Measurements from ENCODE around the gene MRGPRG. TPM values are rescaled to one million over a fixed set of nuclear protein-coding genes. Genes with fewer than 3 reads are reported as not detected.

The MRGPRG gene
- total RNA-seq, 1 experiment from 2014 or later: not detected

DNA sequence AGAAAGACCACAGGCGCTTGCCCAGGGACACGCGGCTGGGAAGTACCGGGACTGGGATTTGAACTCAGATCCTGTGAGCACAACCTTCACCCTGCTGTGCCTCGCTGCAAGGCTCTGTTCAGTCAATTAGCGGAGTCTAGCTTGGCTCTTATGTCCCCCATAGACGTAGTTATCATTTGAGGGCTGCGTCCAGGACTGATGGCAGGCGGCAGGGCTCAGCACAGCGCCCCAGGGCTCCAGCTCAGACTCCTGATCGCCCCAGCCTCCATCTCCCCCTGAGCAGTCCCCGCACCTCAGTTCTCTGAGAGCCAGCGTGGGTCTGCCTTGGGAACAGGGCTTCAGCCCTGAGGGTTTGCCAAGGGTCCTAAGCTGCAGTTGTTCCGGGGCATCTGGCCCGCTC, 19.8 kb downstream of the MRGPRG start:
- intact Hi-C loops (cut with micrococcal nuclease; ENCODE audit: unreplicated experiment): no loop called here
- Histone ChIP-seq H3K4me1 (ENCODE audit: control insufficient read depth, insufficient read depth, low read length) (peaks cover 5% of the 10 kb centered on the region; the same call in 1 of the 2 replicates), H3K27ac (ENCODE audit: low read length) (no peak overlapping the region), H3K27me3 (ENCODE audit: control insufficient read depth, insufficient read depth, low read length) (peaks cover 15% of the 10 kb centered on the region), H3K4me3 (ENCODE audit: low read depth in 2 of 2, low read length in 2 of 2) (no peak overlapping the region), H3K9me3 (ENCODE audit: control insufficient read depth, insufficient read depth, low read depth, low read length) (no peaks in the 10 kb centered on the region), H3K36me3 (ENCODE audit: control insufficient read depth, insufficient read depth, low read length) (no peaks in the 10 kb centered on the region)
- ChIA-PET POLR2A (no interaction called here), CTCF (no interaction called here)
- DNase-seq (ENCODE audit: low read depth, low spot score) (no peak), ATAC-seq (no peak)
- TF ChIP-seq TCF7L2 (IDR thresholded peaks at IDR 0.05; ENCODE audit: low read depth, low read length) (no peak), SIN3A (IDR thresholded peaks at IDR 0.05; ENCODE audit: borderline replicate concordance, insufficient read depth, low read depth, low read length) (no peak), POLR2AphosphoS5 (IDR thresholded peaks at IDR 0.05; ENCODE audit: low read depth, low read length) (no peak)
- TF ChIP-seq, protein P1, sequence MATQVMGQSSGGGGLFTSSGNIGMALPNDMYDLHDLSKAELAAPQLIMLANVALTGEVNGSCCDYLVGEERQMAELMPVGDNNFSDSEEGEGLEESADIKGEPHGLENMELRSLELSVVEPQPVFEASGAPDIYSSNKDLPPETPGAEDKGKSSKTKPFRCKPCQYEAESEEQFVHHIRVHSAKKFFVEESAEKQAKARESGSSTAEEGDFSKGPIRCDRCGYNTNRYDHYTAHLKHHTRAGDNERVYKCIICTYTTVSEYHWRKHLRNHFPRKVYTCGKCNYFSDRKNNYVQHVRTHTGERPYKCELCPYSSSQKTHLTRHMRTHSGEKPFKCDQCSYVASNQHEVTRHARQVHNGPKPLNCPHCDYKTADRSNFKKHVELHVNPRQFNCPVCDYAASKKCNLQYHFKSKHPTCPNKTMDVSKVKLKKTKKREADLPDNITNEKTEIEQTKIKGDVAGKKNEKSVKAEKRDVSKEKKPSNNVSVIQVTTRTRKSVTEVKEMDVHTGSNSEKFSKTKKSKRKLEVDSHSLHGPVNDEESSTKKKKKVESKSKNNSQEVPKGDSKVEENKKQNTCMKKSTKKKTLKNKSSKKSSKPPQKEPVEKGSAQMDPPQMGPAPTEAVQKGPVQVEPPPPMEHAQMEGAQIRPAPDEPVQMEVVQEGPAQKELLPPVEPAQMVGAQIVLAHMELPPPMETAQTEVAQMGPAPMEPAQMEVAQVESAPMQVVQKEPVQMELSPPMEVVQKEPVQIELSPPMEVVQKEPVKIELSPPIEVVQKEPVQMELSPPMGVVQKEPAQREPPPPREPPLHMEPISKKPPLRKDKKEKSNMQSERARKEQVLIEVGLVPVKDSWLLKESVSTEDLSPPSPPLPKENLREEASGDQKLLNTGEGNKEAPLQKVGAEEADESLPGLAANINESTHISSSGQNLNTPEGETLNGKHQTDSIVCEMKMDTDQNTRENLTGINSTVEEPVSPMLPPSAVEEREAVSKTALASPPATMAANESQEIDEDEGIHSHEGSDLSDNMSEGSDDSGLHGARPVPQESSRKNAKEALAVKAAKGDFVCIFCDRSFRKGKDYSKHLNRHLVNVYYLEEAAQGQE (IDR thresholded peaks at IDR 0.05; ENCODE audit: insufficient read depth in 1 of 2, low read depth in 2 of 2, low read length in 1 of 2): no peak
- TF ChIP-seq, protein P2, sequence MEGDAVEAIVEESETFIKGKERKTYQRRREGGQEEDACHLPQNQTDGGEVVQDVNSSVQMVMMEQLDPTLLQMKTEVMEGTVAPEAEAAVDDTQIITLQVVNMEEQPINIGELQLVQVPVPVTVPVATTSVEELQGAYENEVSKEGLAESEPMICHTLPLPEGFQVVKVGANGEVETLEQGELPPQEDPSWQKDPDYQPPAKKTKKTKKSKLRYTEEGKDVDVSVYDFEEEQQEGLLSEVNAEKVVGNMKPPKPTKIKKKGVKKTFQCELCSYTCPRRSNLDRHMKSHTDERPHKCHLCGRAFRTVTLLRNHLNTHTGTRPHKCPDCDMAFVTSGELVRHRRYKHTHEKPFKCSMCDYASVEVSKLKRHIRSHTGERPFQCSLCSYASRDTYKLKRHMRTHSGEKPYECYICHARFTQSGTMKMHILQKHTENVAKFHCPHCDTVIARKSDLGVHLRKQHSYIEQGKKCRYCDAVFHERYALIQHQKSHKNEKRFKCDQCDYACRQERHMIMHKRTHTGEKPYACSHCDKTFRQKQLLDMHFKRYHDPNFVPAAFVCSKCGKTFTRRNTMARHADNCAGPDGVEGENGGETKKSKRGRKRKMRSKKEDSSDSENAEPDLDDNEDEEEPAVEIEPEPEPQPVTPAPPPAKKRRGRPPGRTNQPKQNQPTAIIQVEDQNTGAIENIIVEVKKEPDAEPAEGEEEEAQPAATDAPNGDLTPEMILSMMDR (IDR thresholded peaks at IDR 0.05): no peak
- in situ Hi-C loops (cut with HindIII; ENCODE audit: low pct_unique_long_range_greater_than_20kb, low sequenced_read_pairs): no loop called here
- BruUV-seq (replicated peaks): no TSS peak

DNA sequence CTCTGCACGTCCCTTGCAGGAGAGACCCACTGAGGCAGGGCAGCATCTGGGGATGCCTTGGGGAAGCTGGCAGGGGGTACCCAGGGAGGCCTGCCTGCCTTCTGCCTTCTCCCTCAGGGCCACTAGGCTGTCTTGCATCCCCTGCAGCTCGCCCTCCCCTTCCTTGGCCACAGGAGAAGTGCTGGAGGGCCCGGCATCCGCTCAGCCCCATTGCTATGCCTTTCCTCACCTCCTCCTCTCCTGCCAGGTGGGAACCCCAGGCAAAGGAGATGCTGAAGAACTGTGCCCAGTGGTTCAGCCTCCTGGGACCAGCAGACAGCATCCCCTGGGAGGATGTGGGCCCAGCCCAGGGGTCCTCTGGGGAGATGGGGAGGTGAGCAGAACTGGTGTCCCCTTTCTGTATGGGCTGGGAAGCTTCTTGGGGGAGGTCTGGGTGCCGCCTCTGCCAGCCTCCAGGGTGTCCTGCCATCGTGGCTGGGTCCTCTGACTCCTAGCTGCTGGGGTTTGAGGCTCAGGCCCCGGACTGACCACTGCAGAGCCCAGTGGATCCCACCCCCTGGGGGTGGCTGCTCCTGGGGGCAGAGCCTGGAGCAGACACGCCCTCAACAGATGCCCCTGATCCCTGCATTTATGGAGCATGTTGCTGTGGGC, 20.6 kb downstream of the MRGPRG start:
- Histone ChIP-seq H3K9me3 (ENCODE audit: control insufficient read depth, insufficient read depth, low read depth, low read length) (no peaks in the 10 kb centered on the region), H3K4me3 (ENCODE audit: low read depth in 2 of 2, low read length in 2 of 2) (no peak overlapping the region), H3K4me1 (ENCODE audit: control insufficient read depth, insufficient read depth, low read length) (peaks cover 5% of the 10 kb centered on the region; the same call in 1 of the 2 replicates), H3K27me3 (ENCODE audit: control insufficient read depth, insufficient read depth, low read length) (peaks cover 15% of the 10 kb centered on the region), H3K36me3 (ENCODE audit: control insufficient read depth, insufficient read depth, low read length) (no peaks in the 10 kb centered on the region), H3K27ac (ENCODE audit: low read length) (no peak overlapping the region)
- in situ Hi-C loops (cut with HindIII; ENCODE audit: low pct_unique_long_range_greater_than_20kb, low sequenced_read_pairs) (no loop called here), intact Hi-C loops (cut with micrococcal nuclease; ENCODE audit: unreplicated experiment) (no loop called here)
- DNase-seq (ENCODE audit: low read depth, low spot score) (no peak), ATAC-seq (no peak)
- TF ChIP-seq SIN3A (IDR thresholded peaks at IDR 0.05; ENCODE audit: borderline replicate concordance, insufficient read depth, low read depth, low read length) (no peak), TCF7L2 (IDR thresholded peaks at IDR 0.05; ENCODE audit: low read depth, low read length) (no peak), POLR2AphosphoS5 (IDR thresholded peaks at IDR 0.05; ENCODE audit: low read depth, low read length) (no peak)
- TF ChIP-seq, protein P1 (IDR thresholded peaks at IDR 0.05; ENCODE audit: insufficient read depth in 1 of 2, low read depth in 2 of 2, low read length in 1 of 2): no peak
- TF ChIP-seq, protein P2 (IDR thresholded peaks at IDR 0.05): no peak
- POLR2A ChIA-PET: no interaction called here
- CTCF ChIA-PET: no interaction called here
- BruUV-seq (replicated peaks): no TSS peak

Measured in Panc1 (cell line).